NCI-H345 treated with DMSO at 0.1 percent for 48 hours (cell line): ENCODE data around the gene LRGUK.

Source experiments
- DNase-seq: peaks from one replicate; lab custom pipeline; 2025; ENCODE audit not compliant: unreplicated experiment; lab: John Stamatoyannopoulos, UW

LRGUK gene

GRCh38 chr7:134126596-134126965 lies 559 bp upstream of the LRGUK start:
- no peak for DNase-seq

DNA sequence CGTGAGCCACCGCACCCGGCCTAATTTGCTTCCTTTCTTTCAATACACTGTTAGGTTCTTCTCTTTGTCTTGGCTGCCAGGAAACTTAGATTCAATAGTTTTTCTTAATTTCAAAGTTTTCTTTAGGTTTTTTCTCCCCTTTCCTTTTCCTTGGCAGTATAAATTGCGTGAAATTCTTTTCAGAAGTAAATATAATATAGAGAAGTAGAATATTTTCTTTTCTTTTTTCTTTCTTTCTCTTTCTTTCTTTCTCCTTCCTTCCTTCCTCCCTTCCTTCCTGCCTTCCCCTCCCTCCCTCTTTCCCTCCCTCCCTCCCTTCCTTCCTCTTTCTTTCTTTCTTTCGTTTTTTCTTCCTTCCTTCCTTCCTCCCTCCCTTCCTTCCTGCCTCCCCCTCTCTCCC lies 1.7 kb downstream of the LRGUK start:
- no peak for DNase-seq

DNA sequence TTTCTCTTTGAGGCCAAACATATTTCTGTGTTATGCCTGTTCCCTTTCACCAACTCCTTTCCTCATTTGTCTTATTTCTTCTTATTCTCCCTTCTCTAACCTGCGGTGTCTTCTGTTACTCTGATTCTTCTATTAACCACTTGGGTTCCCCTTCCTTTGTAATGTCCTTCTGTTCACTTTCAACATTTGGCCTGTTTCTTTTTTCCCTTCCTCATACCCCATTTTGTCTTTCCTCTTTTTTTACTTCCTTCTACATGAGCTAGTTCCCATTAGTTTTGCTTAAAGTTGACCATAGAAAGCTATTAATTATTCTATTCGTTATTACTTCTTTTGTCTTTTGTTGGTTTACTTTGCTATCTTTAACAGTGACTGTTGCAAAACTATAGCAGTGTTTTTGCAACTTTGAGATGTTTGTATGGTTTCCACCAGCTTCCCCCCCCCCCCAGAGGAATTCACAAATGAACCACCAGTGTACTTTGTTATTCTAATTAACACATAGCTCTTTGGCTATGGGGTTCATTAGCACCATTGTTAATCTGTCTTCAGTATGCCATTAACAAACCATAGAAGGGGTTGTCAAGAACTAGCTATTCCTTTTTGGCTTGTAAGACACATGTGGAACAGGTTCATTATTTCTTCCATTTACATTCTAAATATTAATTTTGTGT lies 2.9 kb downstream of the LRGUK start:
- DNase-seq, result no peak

- DNase-seq, result no peak
These were observed 6.9 kb downstream of the LRGUK start for GRCh38 chr7:134134004-134134403.

GRCh38 chr7:134140889-134141867 lies 14.0 kb downstream of the LRGUK start:
- DNase-seq, result no peak

DNA sequence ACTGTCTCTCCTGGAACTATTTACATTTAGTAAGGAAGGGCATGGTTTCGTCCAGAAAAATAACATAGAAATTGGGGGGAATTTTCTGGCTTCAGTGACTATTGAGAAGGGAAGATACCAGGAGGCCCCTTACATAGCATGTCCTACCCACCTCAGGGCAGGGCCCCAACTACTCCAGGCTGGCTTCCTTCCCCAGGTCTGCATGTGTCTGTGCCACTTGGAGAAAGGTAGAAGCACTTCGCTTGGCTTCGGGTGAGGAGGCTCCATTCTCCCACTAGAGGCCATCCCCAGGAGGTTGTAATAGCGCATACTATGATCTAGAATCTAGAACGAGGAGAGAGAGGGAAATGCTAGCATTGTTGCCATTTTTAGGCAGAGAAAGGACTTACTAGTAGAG lies 14.7 kb downstream of the LRGUK start:
- DNase-seq, result no peak

DNA sequence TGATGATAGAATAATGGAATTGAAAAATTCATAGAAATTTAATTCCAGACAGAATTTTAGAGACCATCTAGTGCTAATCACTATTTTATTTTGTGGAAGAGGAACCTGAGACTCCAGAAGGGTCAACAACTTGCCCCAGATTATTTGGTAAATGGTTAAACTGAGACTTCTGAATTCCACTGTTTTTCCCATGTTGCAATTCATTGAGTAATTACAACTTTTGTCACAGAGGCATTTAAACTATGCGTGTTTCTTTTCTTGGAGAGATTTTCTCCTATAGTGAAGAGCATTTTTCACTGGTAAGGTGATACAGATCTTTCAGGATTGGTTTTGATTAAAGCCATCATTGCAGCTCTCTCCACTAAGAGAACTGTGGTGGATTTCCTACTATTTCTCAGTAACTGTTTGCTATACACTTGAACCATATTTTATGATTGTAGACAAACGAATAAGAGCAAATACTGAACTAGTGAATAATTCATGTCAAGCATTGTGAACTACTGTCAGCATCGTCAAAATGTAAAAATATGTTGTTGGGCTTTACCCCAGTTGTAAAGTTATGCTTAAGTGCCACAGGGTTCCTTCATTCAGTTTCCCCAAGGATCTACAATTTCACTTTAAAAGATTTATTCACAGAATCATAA lies 26.5 kb downstream of the LRGUK start:
- DNase-seq, result no peak

- no peak for DNase-seq
These were observed 27.5 kb downstream of the LRGUK start for GRCh38 chr7:134154581-134155130.

DNA sequence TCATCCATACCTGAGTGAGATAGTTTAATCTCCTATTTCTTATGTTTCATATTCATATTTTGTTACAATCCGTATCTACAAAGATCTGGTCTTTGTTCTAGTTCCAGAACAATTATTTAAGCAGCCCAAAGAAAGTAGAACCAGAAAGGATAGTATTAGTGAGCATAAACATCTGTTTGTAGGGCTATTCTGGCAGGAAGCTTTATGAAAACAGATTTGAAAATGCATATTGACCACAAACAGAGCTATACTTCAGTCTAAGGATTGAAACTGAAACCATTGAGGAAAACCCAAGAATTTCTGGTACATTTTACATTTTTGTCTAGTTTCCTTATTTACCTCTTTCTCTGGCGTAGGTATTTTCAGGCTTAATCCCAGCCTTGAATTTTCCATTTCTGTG lies 28.1 kb downstream of the LRGUK start:
- no peak for DNase-seq

DNA sequence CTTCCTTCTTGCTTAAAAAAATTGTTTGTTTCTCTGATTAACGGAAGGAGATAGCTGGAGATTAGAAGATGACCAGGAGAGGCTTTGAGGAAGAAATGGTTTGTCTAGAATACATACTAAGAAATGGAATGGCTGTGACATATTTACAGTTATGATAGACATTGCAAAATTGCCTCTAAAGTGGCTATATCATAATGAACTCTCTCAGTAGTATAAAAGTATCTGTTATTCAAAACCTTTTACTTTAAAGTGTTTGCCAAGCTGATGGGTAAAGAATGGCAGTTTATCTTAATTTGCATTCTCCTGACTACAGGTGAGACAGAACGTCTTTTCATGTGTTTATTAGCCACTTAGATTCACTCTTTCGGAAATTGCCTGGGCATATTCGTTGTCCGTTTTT lies 28.7 kb downstream of the LRGUK start:
- no peak for DNase-seq

- DNase-seq, result no peak
These were observed 38.1 kb downstream of the LRGUK start for GRCh38 chr7:134165252-134165651.

GRCh38 chr7:134167250-134167649 lies 40.1 kb downstream of the LRGUK start:
- no peak for DNase-seq

GRCh38 chr7:134167841-134168240 lies 40.7 kb downstream of the LRGUK start:
- no peak for DNase-seq

DNA sequence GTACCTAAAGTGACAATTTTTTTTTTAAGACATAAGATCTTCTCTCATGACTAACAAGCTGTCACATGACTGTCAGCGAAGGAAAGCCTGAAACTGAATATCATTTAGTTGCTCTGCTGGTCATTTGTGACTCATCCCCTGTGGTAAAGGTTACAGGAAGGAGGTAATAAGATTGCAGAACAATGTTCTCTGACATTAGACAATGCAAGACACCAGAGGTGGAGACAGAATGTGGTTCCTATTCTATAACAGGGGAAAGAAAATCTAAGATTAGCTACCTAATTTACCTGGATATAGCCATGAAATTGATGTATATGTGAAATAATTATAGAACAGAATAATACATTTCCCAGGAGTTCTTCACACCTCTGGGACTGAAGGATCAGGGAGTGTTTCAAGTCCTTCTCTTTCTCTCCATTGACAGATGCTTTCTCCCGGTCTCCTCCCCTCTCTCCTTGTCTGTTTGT lies 47.7 kb downstream of the LRGUK start:
- no peak for DNase-seq

GRCh38 chr7:134175334-134176036 lies 48.3 kb downstream of the LRGUK start:
- no peak for DNase-seq

DNA sequence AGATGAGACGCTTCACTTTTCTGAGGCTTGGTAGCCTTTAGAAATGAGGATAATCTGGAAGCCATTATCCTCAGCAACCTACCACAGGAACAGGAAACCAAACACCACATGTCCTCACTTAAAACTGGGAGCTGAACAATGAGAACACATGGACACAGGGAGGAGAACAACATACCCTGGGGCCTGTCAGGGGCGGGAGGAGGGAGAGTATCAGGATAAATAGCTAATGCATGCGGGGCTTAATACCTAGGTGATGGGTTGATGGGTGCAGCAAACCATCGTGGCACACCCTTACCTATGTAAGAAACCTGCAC lies 48.9 kb downstream of the LRGUK start:
- DNase-seq, result no peak

DNA sequence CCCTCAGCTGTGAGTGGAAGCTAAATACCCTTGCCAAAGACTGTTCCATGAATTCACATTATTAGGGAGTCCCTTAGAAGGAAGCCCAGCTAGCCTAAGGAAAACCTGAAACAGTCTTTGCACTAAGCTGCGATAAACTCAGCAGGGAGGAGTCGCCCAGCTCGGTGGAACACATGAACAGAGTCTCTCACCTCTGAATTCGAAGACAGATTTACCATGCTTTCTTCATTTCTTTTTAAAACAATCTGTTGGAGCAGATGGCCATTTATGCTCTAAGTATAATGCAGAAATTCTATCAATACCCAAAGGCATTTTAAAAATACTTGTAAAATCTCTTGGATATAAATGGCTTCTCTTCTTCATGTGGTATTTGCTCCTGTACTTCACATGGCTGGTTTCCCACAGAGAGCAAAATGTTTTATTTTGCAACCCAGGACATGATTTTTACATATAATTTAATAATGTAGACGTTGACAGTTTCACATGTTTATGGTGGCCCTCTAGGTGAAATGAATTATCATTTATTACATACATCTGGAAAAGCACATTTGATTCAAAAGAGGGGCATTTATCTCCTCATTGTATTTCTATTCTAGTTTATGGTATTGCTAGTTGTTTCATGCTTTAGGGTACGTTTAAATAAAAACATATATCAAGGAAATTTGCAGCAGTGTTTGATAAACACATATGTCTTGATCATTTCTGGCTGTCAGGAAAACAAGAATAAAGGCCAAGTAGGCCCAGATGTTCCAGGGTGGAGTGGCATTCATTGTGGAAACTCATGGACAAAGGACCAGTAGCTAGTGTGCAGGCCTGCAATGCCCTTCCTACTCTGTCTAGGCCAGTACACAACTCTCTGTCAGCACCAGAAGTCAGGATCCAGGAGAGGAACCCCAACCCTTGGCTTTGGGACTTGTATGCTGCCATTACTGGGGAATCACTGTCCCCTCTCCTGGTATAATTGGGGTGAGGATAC lies 52.2 kb downstream of the LRGUK start:
- DNase-seq, result no peak

DNA sequence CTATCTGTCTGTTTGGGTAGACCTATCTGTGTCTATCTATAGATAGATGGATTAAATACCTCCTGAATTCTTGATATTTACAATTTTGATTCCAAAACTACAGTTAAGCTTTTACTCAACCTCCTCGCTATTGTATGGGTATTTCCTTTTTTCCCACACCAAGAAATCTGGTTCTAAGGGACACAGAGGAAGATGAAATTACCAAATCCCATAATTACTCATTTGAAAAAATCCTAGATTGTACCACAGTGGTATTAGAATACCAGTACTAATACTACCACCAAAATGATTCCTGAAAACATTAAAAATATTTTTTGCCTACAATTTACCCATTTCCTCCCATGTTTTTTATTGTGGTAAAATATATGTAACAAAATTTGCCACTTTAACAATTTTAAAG lies 53.2 kb downstream of the LRGUK start:
- no peak for DNase-seq

- no peak for DNase-seq
These were observed 54.9 kb downstream of the LRGUK start for GRCh38 chr7:134182078-134182477.

DNA sequence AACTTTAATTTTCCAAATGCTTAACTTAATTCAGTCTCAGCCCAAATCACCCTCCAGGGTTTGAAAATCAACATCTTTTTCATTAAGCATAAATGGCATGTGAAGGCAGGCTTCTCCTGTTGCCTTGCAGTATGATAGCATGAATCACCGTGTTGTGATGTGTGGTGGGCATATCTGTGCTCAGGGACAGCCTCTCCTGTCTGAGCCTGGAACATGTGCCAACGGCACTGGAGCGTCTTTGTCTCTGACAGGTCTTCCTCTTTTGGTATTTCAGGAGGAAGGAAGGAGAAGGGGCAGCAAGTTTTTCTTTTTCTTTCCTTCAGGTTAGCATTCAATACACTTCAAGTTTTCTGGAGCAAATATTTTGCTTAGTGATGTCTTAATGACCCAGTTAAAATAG lies 57.6 kb downstream of the LRGUK start:
- DNase-seq, result no peak
